Stimulated activated CD8-positive, alpha-beta memory T cell treated with anti-CD3 and anti-CD28 coated beads, Interleukin-7, amount 100 ng/mL, for 4 hours (primary cell): ENCODE measurements around the gene DUSP10.
A peak's percentile ranks its signal among the peaks of the same experiment; 100 is the strongest.

Source experiments
- DNase-seq, 2 donors: peaks; one replicate each; pipeline ENCODE4 v3.0.0-alpha.2; 2020; ENCODE audit warnings: low read depth in 2 of 2

The DUSP10 gene

GRCh38 chr1:221714227-221715152 is 27.4 kb downstream of the DUSP10 start:
- no peak for DNase-seq

DNA sequence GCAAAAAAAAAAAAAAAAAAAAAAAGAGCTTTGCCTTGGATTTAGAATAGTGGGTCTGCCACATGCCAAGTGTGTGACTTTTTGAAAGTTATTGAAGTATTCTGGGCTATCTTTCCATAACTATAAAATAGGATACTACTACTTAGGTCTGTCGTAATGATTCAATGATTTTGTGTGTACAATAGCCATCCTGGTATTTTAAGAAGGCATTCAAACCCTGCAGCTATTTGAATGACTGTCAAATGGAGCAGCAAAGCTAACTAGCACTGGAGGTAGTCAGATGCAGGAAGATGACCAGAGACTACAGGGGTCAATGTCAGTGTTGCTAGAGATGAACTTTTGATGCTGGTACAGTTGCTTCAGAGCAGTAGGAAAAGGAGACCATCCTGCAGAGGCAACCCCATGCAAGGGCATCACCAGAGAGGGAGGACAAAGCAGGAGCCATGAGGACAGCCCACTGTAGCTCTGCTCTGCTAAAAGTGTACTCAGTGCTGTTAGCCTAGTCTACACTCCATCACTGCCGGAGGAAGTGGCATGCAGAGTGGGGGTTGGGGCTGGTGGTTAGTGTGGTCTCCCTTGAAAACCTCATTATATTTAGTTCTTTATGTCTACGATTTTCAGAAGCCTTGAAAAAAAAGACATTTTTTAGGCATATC is 29.0 kb downstream of the DUSP10 start:
- DNase-seq, result peak; percentile 71 to 73

- peak in 1 of 2 donors; percentile 37 for DNase-seq
These were observed 29.6 kb downstream of the DUSP10 start for GRCh38 chr1:221712198-221712684.

DNA sequence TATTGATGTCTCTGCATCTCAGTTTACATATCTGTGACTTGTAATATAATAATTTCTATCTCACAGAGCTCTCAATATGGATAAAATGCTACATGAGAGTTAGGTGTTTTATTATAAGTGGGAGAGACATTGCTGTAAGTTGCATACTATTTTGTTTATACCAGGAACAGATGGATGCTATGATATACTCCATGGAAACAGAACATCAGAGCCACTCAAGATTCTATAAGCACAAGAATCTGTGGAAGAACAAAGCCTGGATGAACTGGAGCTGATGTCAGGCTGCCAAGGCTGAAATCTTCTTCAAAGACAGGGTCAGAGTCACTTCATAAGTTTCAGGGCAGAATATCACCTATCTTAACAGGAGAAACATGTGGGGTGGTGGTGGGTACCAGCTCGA is 30.2 kb downstream of the DUSP10 start:
- no peak for DNase-seq

DNA sequence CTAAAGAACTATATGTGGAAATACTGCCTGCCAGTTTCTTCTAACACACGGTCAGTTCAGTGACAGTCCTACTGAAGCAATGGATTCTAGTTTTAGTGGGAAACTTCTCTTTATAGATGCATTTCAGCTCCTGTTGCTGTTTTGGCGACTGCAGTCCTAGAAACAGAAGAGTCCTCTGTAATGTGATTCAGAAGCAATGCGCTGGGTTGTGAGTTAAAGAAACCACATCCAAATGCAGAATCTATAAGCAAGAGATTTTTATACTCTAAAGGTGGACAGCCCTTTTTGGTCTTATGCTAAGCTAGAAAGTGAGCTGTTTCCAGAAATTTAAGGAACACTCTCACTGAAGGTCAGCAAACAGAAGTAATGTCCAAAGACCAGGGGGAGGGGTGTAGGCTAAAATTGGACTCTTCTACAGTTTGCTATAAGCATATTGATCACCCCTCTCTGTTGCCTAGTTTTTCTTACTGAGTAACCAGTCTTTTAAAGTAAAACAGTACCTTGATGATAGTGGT is 30.8 kb downstream of the DUSP10 start:
- no peak for DNase-seq

GRCh38 chr1:221709854-221710253 is 32.0 kb downstream of the DUSP10 start:
- no peak for DNase-seq

GRCh38 chr1:221708987-221709386 is 32.9 kb downstream of the DUSP10 start:
- DNase-seq, result peak in 1 of 2 donors; percentile 24

GRCh38 chr1:221708076-221708571 is 33.8 kb downstream of the DUSP10 start:
- DNase-seq, result peak in 1 of 2 donors; percentile 36

DNA sequence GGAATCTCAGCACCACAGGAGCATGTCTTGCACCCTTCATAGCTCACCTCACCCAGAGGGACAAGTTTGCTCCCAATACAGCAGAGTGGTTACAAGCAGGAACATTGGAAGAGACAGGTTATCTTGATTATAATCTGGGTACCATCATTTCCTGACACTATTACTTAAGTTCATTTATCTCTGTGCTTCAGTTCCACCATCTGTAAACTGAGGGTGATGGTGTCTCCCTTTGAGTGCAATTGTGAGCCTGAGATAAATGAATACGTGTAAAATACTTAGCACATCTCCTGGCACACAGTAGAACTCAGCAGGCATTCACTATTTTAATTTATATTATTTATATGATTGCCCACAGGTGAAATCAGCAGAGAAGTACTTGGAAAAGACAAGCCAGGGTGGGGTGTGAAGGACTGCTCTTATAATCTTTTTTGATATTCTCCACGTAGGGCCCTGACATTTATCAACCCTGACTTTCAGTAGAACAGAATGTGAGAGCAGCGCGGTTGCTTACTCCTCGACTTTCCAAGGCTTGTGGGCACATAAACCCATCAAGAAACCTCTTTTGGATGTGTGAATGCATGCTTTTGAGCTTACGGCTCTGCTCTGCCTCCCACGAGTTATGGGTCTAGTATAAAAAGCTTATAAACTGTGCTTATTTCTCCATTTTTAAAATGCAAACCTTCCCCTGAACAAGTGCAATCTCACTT is 34.9 kb downstream of the DUSP10 start:
- DNase-seq, result no peak

DNA sequence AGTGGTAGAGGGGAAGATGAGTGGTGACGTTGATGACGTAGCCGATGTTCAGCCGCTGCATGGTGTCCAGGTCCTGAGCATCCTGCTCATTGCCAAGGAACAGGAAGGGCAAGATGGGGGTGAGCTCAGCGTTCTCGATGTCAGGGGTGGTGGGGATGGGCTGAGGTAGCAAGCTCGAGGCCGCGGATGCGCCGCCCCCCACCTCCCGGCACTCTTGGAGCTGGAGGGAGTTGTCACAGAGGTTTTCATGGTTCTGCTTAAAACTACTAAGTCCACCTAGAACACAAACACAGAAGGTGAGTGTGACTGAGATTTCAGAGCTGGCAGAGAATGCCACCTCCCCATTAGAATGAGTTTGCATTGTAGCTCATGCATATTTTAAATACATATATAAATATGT is 35.7 kb downstream of the DUSP10 start:
- no peak for DNase-seq

GRCh38 chr1:221704306-221704705 is 37.6 kb downstream of the DUSP10 start:
- DNase-seq, result no peak

DNA sequence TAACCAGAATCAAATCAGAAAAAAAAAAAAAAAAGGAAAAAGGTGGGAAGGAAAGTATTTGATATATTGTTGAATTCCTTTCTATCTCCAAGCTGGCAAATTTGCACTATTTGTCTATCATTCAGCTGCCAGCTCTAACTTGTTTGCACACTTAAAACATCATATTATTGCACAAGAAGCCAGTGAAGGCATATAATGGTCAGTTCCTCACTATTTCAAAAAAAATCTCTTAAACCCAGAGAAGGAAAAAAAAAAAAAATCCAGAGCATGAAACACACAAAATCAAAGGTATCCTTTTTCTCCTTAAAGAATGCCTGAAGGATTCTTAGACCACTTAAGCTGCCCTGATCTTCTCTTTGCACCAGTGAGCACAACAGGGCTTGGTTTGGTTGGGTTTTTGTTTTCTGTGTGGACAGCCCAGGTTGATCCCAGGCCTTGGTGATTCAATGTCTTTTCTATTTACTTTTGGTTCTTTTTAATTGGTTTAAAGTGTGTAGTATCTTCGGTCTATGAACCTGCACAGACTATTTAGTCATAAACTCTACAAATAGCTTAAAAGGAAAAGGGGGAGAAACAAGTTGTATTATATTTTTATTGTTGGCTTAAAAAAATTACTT is 40.2 kb downstream of the DUSP10 start:
- DNase-seq, result no peak

DNA sequence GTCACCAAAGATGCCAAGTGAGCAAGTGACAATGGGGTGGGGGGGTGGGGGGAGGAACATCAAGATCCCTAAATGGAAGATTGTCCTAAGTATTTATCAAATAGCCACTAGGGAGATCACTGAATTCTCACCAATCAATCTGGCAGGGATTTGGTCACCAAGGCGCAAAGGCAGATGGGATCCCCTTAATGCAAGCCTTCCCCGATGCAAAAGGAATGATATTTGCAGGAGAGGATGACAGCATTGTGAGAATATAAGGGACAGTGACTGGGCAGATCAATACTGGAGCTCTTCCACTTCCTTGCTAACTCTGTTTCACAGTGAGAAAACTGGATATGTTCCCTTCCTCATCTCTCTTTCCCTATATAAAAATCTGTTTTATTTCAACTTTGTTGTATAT is 40.9 kb downstream of the DUSP10 start:
- no peak for DNase-seq

DNA sequence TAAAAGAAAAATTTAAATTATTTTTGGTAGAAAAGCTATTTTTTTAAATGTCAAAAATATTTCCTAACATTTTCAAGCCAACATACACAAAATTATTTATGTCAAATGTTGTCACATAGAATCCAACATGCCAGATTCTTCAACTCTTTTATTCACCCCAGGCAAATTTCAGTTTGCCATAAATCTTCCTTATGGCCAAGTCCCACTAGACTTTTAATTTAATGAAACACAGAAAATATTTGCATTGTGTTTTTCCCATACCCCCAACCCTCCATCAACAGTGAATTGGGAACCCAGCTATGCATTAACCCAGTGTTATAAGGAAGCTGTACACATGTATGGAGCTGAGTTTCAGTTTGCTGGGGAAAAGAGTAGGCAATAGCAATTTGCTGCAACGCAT is 41.4 kb downstream of the DUSP10 start:
- no peak for DNase-seq

- no peak for DNase-seq
These were observed 41.8 kb downstream of the DUSP10 start for GRCh38 chr1:221699978-221700519.

- DNase-seq, result no peak
These were observed 42.3 kb downstream of the DUSP10 start for GRCh38 chr1:221699577-221699976.

GRCh38 chr1:221698579-221699349 is 43.1 kb downstream of the DUSP10 start:
- no peak for DNase-seq

- no peak for DNase-seq
These were observed 43.9 kb downstream of the DUSP10 start for GRCh38 chr1:221697923-221698425.

DNA sequence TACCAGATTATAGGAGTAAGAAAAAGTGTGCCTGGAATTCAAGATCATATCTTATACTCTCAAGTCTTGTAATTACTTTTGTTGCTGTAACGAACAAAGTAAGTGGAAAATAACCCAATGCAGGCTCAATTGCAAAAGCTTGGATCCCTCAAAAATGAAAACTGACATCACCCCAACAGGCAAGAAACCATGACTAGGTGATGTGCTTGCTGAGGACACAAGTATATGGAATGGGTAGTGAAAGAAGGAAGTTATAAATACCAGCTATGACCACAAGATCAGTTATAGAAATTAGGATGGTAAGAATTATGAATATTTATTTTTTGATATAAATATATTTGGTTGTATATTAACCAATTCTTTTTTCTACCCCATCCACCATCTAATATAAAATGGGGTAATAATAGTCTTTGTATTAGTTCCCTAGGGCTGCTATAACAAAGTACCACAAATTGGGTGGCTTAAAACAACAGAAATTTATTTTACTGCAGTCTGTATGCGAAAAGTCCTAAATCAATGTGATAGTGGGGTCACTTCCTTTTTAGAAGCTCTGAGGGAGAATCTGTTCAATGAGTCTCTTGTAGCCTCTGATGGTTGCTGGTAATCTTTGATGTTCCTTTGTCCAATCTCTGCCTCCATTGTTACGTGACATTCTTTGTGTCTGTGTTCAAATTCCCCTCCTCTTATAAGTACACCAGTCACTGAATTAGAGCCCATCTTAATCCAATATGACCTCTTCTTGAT is 45.0 kb downstream of the DUSP10 start:
- DNase-seq, result no peak
